A673 (cell line): ENCODE results near the gene RASAL2. TPM values are rescaled to one million over a fixed set of nuclear protein-coding genes. Genes with fewer than 3 reads are reported as not detected.

Experiments used
- BruUV-seq: library from RNA; stranded (reverse); fragments of 400-500 nt; replicated peaks from 2 replicates; lab custom pipeline; 2021; lab: Mats Ljungman, UMichigan
- CTCF ChIA-PET: fragments of 300-600 bp; sonication (Branson Sonifier 250); formaldehyde crosslinking; loops from one replicate; lab custom pipeline; 2022; ENCODE audit warnings: antibody characterized with exemption; lab: Charles Lee
- POLR2A ChIA-PET: fragments of 300-600 bp; sonication (Branson Sonifier 250); formaldehyde crosslinking; loops from one replicate; lab custom pipeline; 2022; ENCODE audit warnings: antibody characterized with exemption; ENCODE audit not compliant: low non-redundant PET; lab: Charles Lee
- DNase-seq: peaks from one replicate; pipeline ENCODE4 v3.0.0-alpha.2; 2015; ENCODE audit warnings: low spot score
- H3K27ac ChIP-seq: fragments of 200-600 bp; sonication (generic); 2 replicates; pipeline ENCODE4 v1.5.1; 2016; ENCODE audit warnings: mixed run types, low read depth, mild to moderate bottlenecking, mixed read lengths, antibody characterized with exemption, low read length; ENCODE audit not compliant: poor library complexity, severe bottlenecking
- H3K27me3 ChIP-seq: fragments of 200-600 bp; sonication (generic); replicated peaks from 2 replicates; pipeline ENCODE4 v1.6.1; 2017; ENCODE audit warnings: mixed run types, low read depth, mild to moderate bottlenecking, mixed read lengths, antibody characterized with exemption, low read length; ENCODE audit not compliant: insufficient read depth, poor library complexity
- H3K36me3 ChIP-seq: fragments of 200-600 bp; sonication (generic); 2 replicates; pipeline ENCODE4 v1.6.1; 2016; ENCODE audit warnings: mixed run types, mild to moderate bottlenecking, mixed read lengths, antibody characterized with exemption, low read length; ENCODE audit not compliant: insufficient read depth, poor library complexity, severe bottlenecking
- H3K4me1 ChIP-seq: fragments of 200-600 bp; sonication (generic); 2 replicates; pipeline ENCODE4 v1.6.1; 2017; ENCODE audit warnings: mixed run types, mild to moderate bottlenecking, mixed read lengths, antibody characterized with exemption, low read length; ENCODE audit not compliant: insufficient read depth, poor library complexity, severe bottlenecking
- H3K4me3 ChIP-seq: fragments of 200-600 bp; sonication (generic); 2 replicates; pipeline ENCODE4 v1.5.1; 2016; ENCODE audit warnings: low read depth, mixed run types, mild to moderate bottlenecking, mixed read lengths, low read length; ENCODE audit not compliant: poor library complexity, severe bottlenecking
- H3K9me3 ChIP-seq: fragments of 200-600 bp; sonication (generic); 2 replicates; pipeline ENCODE4 v1.6.1; 2016; ENCODE audit warnings: mixed run types, low read depth, mild to moderate bottlenecking, mixed read lengths, antibody characterized with exemption, low read length; ENCODE audit not compliant: poor library complexity, severe bottlenecking
- EZH2 ChIP-seq: fragments of 200-600 bp; sonication (generic); IDR thresholded peaks from 2 replicates; pipeline ENCODE4 v1.6.1; 2017; ENCODE audit warnings: borderline replicate concordance, low read depth, mild to moderate bottlenecking, mixed read lengths, antibody characterized with exemption, low read length; ENCODE audit not compliant: poor library complexity, severe bottlenecking
- intact Hi-C: fragments of 100-400 bp; cut with micrococcal nuclease; formaldehyde crosslinking; loops from one replicate; pipeline ENCODE4 v1.10.0; 2022; ENCODE audit not compliant: unreplicated experiment
- total RNA-seq: library from RNA; stranded (reverse); gene quantifications from 2 replicates; pipeline ENCODE4 v1.2.3, GENCODE V29; 2021
- TF ChIP-seq, protein P1 (sequence below): fragments of 300-800, 200-600 bp; sonication (generic); conservative IDR thresholded peaks from 2 replicates; pipeline ENCODE4 v1.5.1; 2017; ENCODE audit warnings: low read depth, mild to moderate bottlenecking, antibody characterized with exemption, low read length, moderate library complexity, mixed read lengths

Gene RASAL2
- total RNA-seq, 1 experiment from 2014 or later, result 8.3 TPM

DNA sequence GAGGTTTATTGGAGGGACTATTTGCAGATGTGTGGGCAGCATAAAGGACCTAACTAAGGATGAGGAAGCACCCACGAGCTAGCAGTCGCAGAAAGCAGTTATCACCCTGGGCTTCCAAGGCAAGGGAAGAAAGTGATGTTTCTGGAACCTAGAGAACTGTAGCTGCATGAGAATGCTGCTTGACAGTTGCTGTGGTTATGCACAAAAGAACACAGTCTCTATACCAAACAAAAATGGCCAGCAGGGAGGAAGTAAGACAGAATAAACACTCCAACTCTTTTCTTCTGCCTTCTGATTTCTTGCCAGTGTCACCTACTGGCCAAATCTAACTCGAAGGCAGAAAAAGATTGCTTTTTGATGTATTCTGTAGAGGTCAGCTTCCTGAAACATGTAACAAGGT lies 190.2 kb downstream of the RASAL2 start:
- Histone ChIP-seq H3K9me3 (no peaks in the 10 kb centered on the region), H3K4me1 (no peaks in the 10 kb centered on the region), H3K27me3 (no peaks in the 10 kb centered on the region), H3K36me3 (no peaks in the 10 kb centered on the region), H3K4me3 (no peak overlapping the region), H3K27ac (no peak overlapping the region)
- intact Hi-C loops, result loop anchor here (10.0 kb wide), 1 partner anchor 1389 kb away; no protein-coding TSS in a partner anchor
- no peak for DNase-seq
- no peak for TF ChIP-seq EZH2
- TF ChIP-seq, protein P1, sequence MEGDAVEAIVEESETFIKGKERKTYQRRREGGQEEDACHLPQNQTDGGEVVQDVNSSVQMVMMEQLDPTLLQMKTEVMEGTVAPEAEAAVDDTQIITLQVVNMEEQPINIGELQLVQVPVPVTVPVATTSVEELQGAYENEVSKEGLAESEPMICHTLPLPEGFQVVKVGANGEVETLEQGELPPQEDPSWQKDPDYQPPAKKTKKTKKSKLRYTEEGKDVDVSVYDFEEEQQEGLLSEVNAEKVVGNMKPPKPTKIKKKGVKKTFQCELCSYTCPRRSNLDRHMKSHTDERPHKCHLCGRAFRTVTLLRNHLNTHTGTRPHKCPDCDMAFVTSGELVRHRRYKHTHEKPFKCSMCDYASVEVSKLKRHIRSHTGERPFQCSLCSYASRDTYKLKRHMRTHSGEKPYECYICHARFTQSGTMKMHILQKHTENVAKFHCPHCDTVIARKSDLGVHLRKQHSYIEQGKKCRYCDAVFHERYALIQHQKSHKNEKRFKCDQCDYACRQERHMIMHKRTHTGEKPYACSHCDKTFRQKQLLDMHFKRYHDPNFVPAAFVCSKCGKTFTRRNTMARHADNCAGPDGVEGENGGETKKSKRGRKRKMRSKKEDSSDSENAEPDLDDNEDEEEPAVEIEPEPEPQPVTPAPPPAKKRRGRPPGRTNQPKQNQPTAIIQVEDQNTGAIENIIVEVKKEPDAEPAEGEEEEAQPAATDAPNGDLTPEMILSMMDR, result no peak
- ChIA-PET CTCF (no interaction called here), POLR2A (no interaction called here)
- no TSS peak for BruUV-seq

DNA sequence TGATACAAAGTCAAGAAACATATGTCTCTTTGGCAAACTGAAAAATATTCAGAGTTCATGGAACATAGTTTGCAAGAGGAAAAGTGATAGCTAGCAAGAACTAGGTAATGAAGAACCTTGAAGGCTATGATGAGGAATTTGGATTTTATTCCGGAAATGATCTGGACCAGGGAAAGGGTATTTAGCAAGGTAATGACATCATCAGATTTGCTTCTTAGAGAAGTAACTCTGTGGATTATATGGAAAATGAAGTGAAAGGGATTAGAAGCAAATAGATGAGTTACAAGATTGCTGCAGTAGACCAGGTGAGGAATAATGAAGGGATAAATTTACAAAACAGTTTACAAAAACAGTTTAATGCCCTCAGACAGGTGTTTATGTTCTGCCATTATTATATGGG lies 197.3 kb downstream of the RASAL2 start:
- ChIA-PET POLR2A (no interaction called here), CTCF (no interaction called here)
- Histone ChIP-seq H3K27me3 (no peaks in the 10 kb centered on the region), H3K27ac (no peak overlapping the region), H3K36me3 (no peaks in the 10 kb centered on the region), H3K4me3 (no peak overlapping the region), H3K9me3 (no peaks in the 10 kb centered on the region), H3K4me1 (peaks cover 15% of the 10 kb centered on the region)
- TF ChIP-seq EZH2, result no peak
- TF ChIP-seq, protein P1, result no peak
- intact Hi-C loops, result no loop called here
- no TSS peak for BruUV-seq
- no peak for DNase-seq

DNA sequence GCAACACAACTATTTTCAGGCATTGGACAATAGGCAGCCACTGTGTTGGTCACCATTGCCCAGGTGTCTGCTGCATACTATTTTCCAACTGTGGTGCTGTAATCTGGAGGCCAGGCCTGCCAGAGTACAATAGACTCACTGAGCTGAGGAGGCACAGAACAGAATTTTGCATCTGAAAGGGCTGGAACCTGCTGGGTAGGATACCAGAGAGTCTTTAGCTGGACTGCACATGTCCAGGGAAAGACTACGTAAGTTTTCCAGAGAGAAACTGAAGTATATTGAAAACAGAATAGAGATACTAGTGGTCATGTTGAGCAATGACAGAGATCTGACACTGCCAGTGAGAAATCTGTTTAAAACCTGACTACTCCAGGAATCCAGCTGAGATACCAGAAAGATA lies 200.8 kb downstream of the RASAL2 start:
- BruUV-seq, result no TSS peak
- POLR2A ChIA-PET, result no interaction called here
- intact Hi-C loops, result no loop called here

More for the DNA sequence above, 200.8 kb downstream of the RASAL2 start:
- no peak overlapping the region for H3K4me3 ChIP-seq
- H3K36me3 ChIP-seq, result no peaks in the 10 kb centered on the region
- H3K9me3 ChIP-seq, result no peaks in the 10 kb centered on the region
- CTCF ChIA-PET, result no interaction called here
- H3K27me3 ChIP-seq, result no peaks in the 10 kb centered on the region
- no peak overlapping the region for H3K27ac ChIP-seq
- H3K4me1 ChIP-seq, result peaks cover 15% of the 10 kb centered on the region
- TF ChIP-seq EZH2, result no peak
- TF ChIP-seq, protein P1, result peak; percentile 24; the same call in 1 of the 2 replicates
- no peak for DNase-seq
